ES-I3 (cell line): ENCODE measurements around the gene SLC25A22.
A peak's percentile ranks its signal among the peaks of the same experiment; 100 is the strongest.

ENCODE experiments used
- H3K36me3 ChIP-seq: 2 replicates; pipeline ENCODE4 v1.6.1; 2013; ENCODE audit warnings: mild to moderate bottlenecking, low read length, control low read depth, moderate library complexity; ENCODE audit not compliant: insufficient read depth
- H3K4me1 ChIP-seq: 2 replicates; pipeline ENCODE4 v1.6.1; 2013; ENCODE audit warnings: mild to moderate bottlenecking, control low read depth, low read length; ENCODE audit not compliant: insufficient read depth
- H3K9ac ChIP-seq: 2 replicates; pipeline ENCODE4 v1.6.1; 2013; ENCODE audit warnings: low read depth, mild to moderate bottlenecking, low read length, moderate library complexity
- H3K9me3 ChIP-seq: 2 replicates; pipeline ENCODE4 v1.6.1; 2013; ENCODE audit warnings: mild to moderate bottlenecking, low read length, moderate library complexity; ENCODE audit not compliant: control insufficient read depth, insufficient read depth

The SLC25A22 gene

GRCh38 chr11:796565-797295 lies 1.4 kb downstream of the SLC25A22 start:
- peaks cover 5% of the 10 kb centered on the region for H3K4me1 ChIP-seq
- H3K9ac ChIP-seq, result peak overlapping the region; percentile 76; the same call in 1 of the 2 replicates
- H3K36me3 ChIP-seq, result peaks cover 4% of the 10 kb centered on the region; the same call in 1 of the 2 replicates

GRCh38 chr11:795634-796564 lies 2.2 kb downstream of the SLC25A22 start:
- Histone ChIP-seq H3K9ac (peak overlapping the region; percentile 76), H3K9me3 (no peaks in the 10 kb centered on the region), H3K4me1 (peaks cover 9% of the 10 kb centered on the region), H3K36me3 (no peaks in the 10 kb centered on the region)

More at GRCh38 chr11:796565-797295, 1.4 kb downstream of the SLC25A22 start:
- H3K9me3 ChIP-seq, result no peaks in the 10 kb centered on the region

- H3K4me1 ChIP-seq, result peaks cover 12% of the 10 kb centered on the region
- no peaks in the 10 kb centered on the region for H3K36me3 ChIP-seq
- peak overlapping the region; percentile 25; the same call in 1 of the 2 replicates for H3K9ac ChIP-seq
- H3K9me3 ChIP-seq, result no peaks in the 10 kb centered on the region
Observed at GRCh38 chr11:794766-795633, 3.1 kb downstream of the SLC25A22 start.

- peaks cover 12% of the 10 kb centered on the region for H3K4me1 ChIP-seq
Observed at GRCh38 chr11:794013-794765, 3.9 kb downstream of the SLC25A22 start.

GRCh38 chr11:793556-793955 lies 4.5 kb downstream of the SLC25A22 start:
- H3K9ac ChIP-seq, result no peak overlapping the region

More at GRCh38 chr11:794013-794765, 3.9 kb downstream of the SLC25A22 start:
- H3K9me3 ChIP-seq, result no peaks in the 10 kb centered on the region
- H3K9ac ChIP-seq, result no peak overlapping the region
- H3K36me3 ChIP-seq, result no peaks in the 10 kb centered on the region

GRCh38 chr11:792873-793272 lies 5.2 kb downstream of the SLC25A22 start:
- H3K4me1 ChIP-seq, result peaks cover 12% of the 10 kb centered on the region

More at GRCh38 chr11:793556-793955, 4.5 kb downstream of the SLC25A22 start:
- H3K36me3 ChIP-seq, result no peaks in the 10 kb centered on the region
- H3K9me3 ChIP-seq, result no peaks in the 10 kb centered on the region
- H3K4me1 ChIP-seq, result peaks cover 12% of the 10 kb centered on the region

GRCh38 chr11:792535-792821 lies 5.6 kb downstream of the SLC25A22 start:
- Histone ChIP-seq H3K9ac (no peak overlapping the region), H3K9me3 (no peaks in the 10 kb centered on the region), H3K4me1 (peaks cover 12% of the 10 kb centered on the region), H3K36me3 (no peaks in the 10 kb centered on the region)

More at GRCh38 chr11:792873-793272, 5.2 kb downstream of the SLC25A22 start:
- H3K9ac ChIP-seq, result no peak overlapping the region
- no peaks in the 10 kb centered on the region for H3K9me3 ChIP-seq
- no peaks in the 10 kb centered on the region for H3K36me3 ChIP-seq

GRCh38 chr11:791658-792534 lies 6.2 kb downstream of the SLC25A22 start:
- Histone ChIP-seq H3K4me1 (peaks cover 12% of the 10 kb centered on the region), H3K36me3 (no peaks in the 10 kb centered on the region), H3K9me3 (no peaks in the 10 kb centered on the region), H3K9ac (no peak overlapping the region)

GRCh38 chr11:790721-791564 lies 7.1 kb downstream of the SLC25A22 start:
- Histone ChIP-seq H3K36me3 (no peaks in the 10 kb centered on the region), H3K4me1 (peaks cover 7% of the 10 kb centered on the region; the same call in 1 of the 2 replicates), H3K9ac (no peak overlapping the region), H3K9me3 (no peaks in the 10 kb centered on the region)

- H3K9ac ChIP-seq, result no peak within 1 kb of the TSS
- H3K4me1 ChIP-seq, result peaks cover 7% of the 10 kb centered on the region; the same call in 1 of the 2 replicates
- no peaks in the 10 kb centered on the region for H3K36me3 ChIP-seq
- H3K9me3 ChIP-seq, result no peaks in the 10 kb centered on the region
Observed at GRCh38 chr11:789943-790342, 8.1 kb downstream of the SLC25A22 start, which contains the start of gene CEND1. Gene CEND1, minus strand, starts transcription at chr11:790090. Its CDS starts 1,514 bp downstream, at chr11:788576.

- Histone ChIP-seq H3K9ac (no peak overlapping the region), H3K4me1 (peaks cover 7% of the 10 kb centered on the region; the same call in 1 of the 2 replicates), H3K9me3 (no peaks in the 10 kb centered on the region), H3K36me3 (no peaks in the 10 kb centered on the region)
Observed at GRCh38 chr11:788953-789940, 8.8 kb downstream of the SLC25A22 start.
